Activated CD8-positive, alpha-beta memory T cell treated with anti-CD3 and anti-CD28 coated beads for 4 hours (primary cell): ENCODE measurements around the gene TMEM139.

Source experiments
- DNase-seq, 2 donors: peaks; one replicate each; pipeline ENCODE4 v3.0.0-alpha.2; 2020; ENCODE audit warnings: low read depth in 2 of 2

The TMEM139 gene

GRCh38 chr7:143323653-143324052 is 38.9 kb downstream of the TMEM139 start:
- no peak for DNase-seq

- no peak for DNase-seq
These were observed 40.5 kb downstream of the TMEM139 start for GRCh38 chr7:143325240-143325639.

GRCh38 chr7:143327903-143328302 is 43.1 kb downstream of the TMEM139 start:
- DNase-seq: no peak

GRCh38 chr7:143329471-143330170 is 44.9 kb downstream of the TMEM139 start:
- DNase-seq: no peak

- no peak for DNase-seq
These were observed 46.5 kb downstream of the TMEM139 start for GRCh38 chr7:143331179-143331801.

GRCh38 chr7:143334244-143334643 is 49.5 kb downstream of the TMEM139 start:
- DNase-seq: no peak

GRCh38 chr7:143337216-143337615 is 52.5 kb downstream of the TMEM139 start:
- no peak for DNase-seq
